HepG2 (cell line): Measurements from ENCODE around the gene CHST12. TPM values are rescaled to one million over a fixed set of nuclear protein-coding genes. Genes with fewer than 3 reads are reported as not detected.

Source experiments
- HES4 ChIP-seq: sonication (generic); formaldehyde crosslinking; IDR thresholded peaks from 2 replicates; pipeline ENCODE4 v1.9.0; 2021; ENCODE audit warnings: mild to moderate bottlenecking, missing genetic modification reagents, borderline replicate concordance
- KAT8 ChIP-seq: IDR thresholded peaks from 2 replicates; pipeline ENCODE4 v1.6.1; 2016; ENCODE audit warnings: missing genetic modification reagents, missing compliant biosample characterization
- MYNN ChIP-seq: sonication (generic); formaldehyde crosslinking; IDR thresholded peaks from 2 replicates; pipeline ENCODE4 v1.4.0; 2020; ENCODE audit warnings: mild to moderate bottlenecking, low read depth, missing genetic modification reagents
- RFXAP ChIP-seq: sonication (generic); formaldehyde crosslinking; IDR thresholded peaks from 2 replicates; pipeline ENCODE4 v1.4.0; 2020; ENCODE audit warnings: missing genetic modification reagents, borderline replicate concordance
- STAG1 ChIP-seq: sonication (generic); formaldehyde crosslinking; IDR thresholded peaks from 2 replicates; pipeline ENCODE4 v1.4.0; 2020; ENCODE audit warnings: missing genetic modification reagents
- U2AF1 ChIP-seq: fragments of 200-400 bp; formaldehyde crosslinking; optimal IDR thresholded peaks from 2 replicates; pipeline ENCODE3; 2017; ENCODE audit warnings: mild to moderate bottlenecking, low read depth, low read length
- ZNF296 ChIP-seq: sonication (generic); formaldehyde crosslinking; conservative IDR thresholded peaks from 2 replicates; pipeline ENCODE4 v1.5.0; 2020; ENCODE audit warnings: mild to moderate bottlenecking, missing genetic modification reagents
- ZNF33B ChIP-seq: sonication (generic); formaldehyde crosslinking; IDR thresholded peaks from 2 replicates; pipeline ENCODE4 v1.5.1; 2020; ENCODE audit warnings: mild to moderate bottlenecking, missing genetic modification reagents
- ZNF615 ChIP-seq: sonication (generic); formaldehyde crosslinking; IDR thresholded peaks from 2 replicates; pipeline ENCODE4 v1.5.0; 2020; ENCODE audit warnings: mild to moderate bottlenecking, missing genetic modification reagents, borderline replicate concordance
- polyA plus RNA-seq, 8 experiments: library from polyadenylated mRNA; depleted of rRNA in 3 of 8; stranded (reverse) in 7 of 8; unstranded in 1 of 8; fragments of >200 nt; fragmentation: Illumina TruSeq in 4 of 8; extraction: Trizol in 4 of 8; gene quantifications; 2 replicates each; pipeline versions ENCODE4 v1.2.1 to v1.2.3, GENCODE V29; 2011 to 2016; ENCODE audit warnings: low read depth in 4 of 8, missing spikeins in 1 of 8, mixed read lengths in 1 of 8; ENCODE audit not compliant: insufficient read depth in 1 of 8
- total RNA-seq, 5 experiments: library from RNA; depleted of rRNA; stranded (reverse); fragments of >200 nt; fragmentation: Illumina TruSeq; extraction: Trizol; gene quantifications; 2 replicates each; pipeline ENCODE4 v1.2.3, GENCODE V29; 2016; ENCODE audit warnings: low read depth in 1 of 5
- TF ChIP-seq, protein P1 (sequence below): sonication (generic); formaldehyde crosslinking; IDR thresholded peaks from 2 replicates; pipeline ENCODE4 v1.5.0; 2020; ENCODE audit warnings: mild to moderate bottlenecking, missing genetic modification reagents
- TF ChIP-seq, protein P2 (sequence below), 2 experiments: fragments of 450-650 bp in 1 of 2; sonication (generic) in 1 of 2; formaldehyde crosslinking in 1 of 2; IDR thresholded peaks; 2 replicates each; pipeline versions ENCODE4 v1.6.1 to v1.8.0; 2016 to 2022; ENCODE audit warnings: antibody characterized with exemption in 1 of 2, mild to moderate bottlenecking in 1 of 2, missing genetic modification reagents in 1 of 2
- TF ChIP-seq, protein P3 (sequence below): IDR thresholded peaks from 2 replicates; pipeline ENCODE4 v1.6.1; 2018; ENCODE audit warnings: missing genetic modification reagents
- TF ChIP-seq, protein P4 (sequence below): sonication (generic); formaldehyde crosslinking; IDR thresholded peaks from 2 replicates; pipeline ENCODE4 v1.5.1; 2020; ENCODE audit warnings: missing genetic modification reagents, mild to moderate bottlenecking, borderline replicate concordance
- TF ChIP-seq, protein P5 (sequence below): IDR thresholded peaks from 2 replicates; pipeline ENCODE4 v1.6.1; 2016

CHST12 gene
- total and polyA plus RNA-seq, 2 of the 13 experiments (the other 11 are each of a cell fraction or from before 2014, with no cell fraction given) = 6.4 to 15.8 TPM

DNA sequence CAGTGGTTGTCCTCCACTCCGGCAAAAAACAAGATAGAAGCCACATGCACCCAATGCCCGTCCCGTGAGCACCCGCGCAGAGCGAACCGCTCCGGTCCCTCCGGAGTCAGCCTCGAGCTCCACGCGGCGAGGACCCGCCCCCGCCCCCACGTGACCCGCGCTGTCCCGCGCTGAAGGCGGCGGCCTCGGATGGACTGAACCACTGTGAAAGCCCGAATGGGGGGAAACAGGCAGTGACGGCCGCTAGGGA is 49.5 kb upstream of the CHST12 start (continued):
- TF ChIP-seq ZNF296 (CRISPR knock-in tag) = peak; percentile 73
- TF ChIP-seq, protein P1, sequence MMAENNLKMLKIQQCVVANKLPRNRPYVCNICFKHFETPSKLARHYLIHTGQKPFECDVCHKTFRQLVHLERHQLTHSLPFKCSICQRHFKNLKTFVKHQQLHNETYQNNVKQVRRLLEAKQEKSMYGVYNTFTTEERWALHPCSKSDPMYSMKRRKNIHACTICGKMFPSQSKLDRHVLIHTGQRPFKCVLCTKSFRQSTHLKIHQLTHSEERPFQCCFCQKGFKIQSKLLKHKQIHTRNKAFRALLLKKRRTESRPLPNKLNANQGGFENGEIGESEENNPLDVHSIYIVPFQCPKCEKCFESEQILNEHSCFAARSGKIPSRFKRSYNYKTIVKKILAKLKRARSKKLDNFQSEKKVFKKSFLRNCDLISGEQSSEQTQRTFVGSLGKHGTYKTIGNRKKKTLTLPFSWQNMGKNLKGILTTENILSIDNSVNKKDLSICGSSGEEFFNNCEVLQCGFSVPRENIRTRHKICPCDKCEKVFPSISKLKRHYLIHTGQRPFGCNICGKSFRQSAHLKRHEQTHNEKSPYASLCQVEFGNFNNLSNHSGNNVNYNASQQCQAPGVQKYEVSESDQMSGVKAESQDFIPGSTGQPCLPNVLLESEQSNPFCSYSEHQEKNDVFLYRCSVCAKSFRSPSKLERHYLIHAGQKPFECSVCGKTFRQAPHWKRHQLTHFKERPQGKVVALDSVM (CRISPR knock-in tag) = peak; percentile 58
- TF ChIP-seq ZNF615 (CRISPR knock-in tag) = no peak
- TF ChIP-seq RFXAP (CRISPR knock-in tag) = peak; percentile 87
- TF ChIP-seq, protein P2, sequence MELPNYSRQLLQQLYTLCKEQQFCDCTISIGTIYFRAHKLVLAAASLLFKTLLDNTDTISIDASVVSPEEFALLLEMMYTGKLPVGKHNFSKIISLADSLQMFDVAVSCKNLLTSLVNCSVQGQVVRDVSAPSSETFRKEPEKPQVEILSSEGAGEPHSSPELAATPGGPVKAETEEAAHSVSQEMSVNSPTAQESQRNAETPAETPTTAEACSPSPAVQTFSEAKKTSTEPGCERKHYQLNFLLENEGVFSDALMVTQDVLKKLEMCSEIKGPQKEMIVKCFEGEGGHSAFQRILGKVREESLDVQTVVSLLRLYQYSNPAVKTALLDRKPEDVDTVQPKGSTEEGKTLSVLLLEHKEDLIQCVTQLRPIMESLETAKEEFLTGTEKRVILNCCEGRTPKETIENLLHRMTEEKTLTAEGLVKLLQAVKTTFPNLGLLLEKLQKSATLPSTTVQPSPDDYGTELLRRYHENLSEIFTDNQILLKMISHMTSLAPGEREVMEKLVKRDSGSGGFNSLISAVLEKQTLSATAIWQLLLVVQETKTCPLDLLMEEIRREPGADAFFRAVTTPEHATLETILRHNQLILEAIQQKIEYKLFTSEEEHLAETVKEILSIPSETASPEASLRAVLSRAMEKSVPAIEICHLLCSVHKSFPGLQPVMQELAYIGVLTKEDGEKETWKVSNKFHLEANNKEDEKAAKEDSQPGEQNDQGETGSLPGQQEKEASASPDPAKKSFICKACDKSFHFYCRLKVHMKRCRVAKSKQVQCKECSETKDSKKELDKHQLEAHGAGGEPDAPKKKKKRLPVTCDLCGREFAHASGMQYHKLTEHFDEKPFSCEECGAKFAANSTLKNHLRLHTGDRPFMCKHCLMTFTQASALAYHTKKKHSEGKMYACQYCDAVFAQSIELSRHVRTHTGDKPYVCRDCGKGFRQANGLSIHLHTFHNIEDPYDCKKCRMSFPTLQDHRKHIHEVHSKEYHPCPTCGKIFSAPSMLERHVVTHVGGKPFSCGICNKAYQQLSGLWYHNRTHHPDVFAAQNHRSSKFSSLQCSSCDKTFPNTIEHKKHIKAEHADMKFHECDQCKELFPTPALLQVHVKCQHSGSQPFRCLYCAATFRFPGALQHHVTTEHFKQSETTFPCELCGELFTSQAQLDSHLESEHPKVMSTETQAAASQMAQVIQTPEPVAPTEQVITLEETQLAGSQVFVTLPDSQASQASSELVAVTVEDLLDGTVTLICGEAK (IDR thresholded peaks at IDR 0.05) = no peak
- TF ChIP-seq, protein P2 (CRISPR knock-in tag; IDR thresholded peaks at IDR 0.05) = peak; percentile 67; the same call in 1 of the 2 replicates
- TF ChIP-seq HES4 (CRISPR knock-in tag) = peak; percentile 96; the same call in 1 of the 2 replicates
- TF ChIP-seq, protein P3, sequence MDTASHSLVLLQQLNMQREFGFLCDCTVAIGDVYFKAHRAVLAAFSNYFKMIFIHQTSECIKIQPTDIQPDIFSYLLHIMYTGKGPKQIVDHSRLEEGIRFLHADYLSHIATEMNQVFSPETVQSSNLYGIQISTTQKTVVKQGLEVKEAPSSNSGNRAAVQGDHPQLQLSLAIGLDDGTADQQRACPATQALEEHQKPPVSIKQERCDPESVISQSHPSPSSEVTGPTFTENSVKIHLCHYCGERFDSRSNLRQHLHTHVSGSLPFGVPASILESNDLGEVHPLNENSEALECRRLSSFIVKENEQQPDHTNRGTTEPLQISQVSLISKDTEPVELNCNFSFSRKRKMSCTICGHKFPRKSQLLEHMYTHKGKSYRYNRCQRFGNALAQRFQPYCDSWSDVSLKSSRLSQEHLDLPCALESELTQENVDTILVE (CRISPR knock-in tag) = peak; percentile 49; the same call in 1 of the 2 replicates
- TF ChIP-seq MYNN (CRISPR knock-in tag) = peak; percentile 77; the same call in 1 of the 2 replicates
- TF ChIP-seq U2AF1 = peak; percentile 80
- peak; percentile 64 for TF ChIP-seq KAT8
- TF ChIP-seq, protein P4, sequence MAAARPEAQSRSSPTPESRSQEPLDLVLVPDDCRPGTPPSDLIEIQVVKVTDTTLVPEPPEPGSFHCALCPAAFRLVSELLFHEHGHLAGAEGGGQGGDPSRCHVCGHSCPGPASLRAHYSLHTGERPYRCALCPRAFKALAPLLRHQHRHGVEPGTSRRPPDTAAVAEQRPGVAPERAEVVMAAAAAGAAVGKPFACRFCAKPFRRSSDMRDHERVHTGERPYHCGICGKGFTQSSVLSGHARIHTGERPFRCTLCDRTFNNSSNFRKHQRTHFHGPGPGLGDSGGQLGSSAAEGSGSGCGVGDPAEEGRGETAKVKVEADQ (CRISPR knock-in tag) = no peak
- TF ChIP-seq ZNF33B (CRISPR knock-in tag) = peak; percentile 85; the same call in 1 of the 2 replicates
- TF ChIP-seq STAG1 (CRISPR knock-in tag) = 0 out of 2 replicates have a peak, but pooled peaks have one; percentile 26
- TF ChIP-seq, protein P5, sequence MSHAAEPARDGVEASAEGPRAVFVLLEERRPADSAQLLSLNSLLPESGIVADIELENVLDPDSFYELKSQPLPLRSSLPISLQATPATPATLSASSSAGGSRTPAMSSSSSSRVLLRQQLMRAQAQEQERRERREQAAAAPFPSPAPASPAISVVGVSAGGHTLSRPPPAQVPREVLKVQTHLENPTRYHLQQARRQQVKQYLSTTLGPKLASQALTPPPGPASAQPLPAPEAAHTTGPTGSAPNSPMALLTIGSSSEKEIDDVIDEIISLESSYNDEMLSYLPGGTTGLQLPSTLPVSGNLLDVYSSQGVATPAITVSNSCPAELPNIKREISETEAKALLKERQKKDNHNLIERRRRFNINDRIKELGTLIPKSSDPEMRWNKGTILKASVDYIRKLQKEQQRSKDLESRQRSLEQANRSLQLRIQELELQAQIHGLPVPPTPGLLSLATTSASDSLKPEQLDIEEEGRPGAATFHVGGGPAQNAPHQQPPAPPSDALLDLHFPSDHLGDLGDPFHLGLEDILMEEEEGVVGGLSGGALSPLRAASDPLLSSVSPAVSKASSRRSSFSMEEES (CRISPR knock-in tag) = peak; percentile 95
